ENCODE results near the gene UGT1A8. TPM values are rescaled to one million over a fixed set of nuclear protein-coding genes. Genes with fewer than 3 reads are reported as not detected.

Gene UGT1A8
- total and polyA plus RNA-seq, 2 donors (not counting 3 experiments of a cell fraction or from before 2014, with no cell fraction given), result not detected

- FAIRE-seq, result no peak
- no peak overlapping the region for H3K27ac ChIP-seq (ENCODE audit: insufficient read depth, low read depth, low read length)
- no peaks in the 10 kb centered on the region for H4K20me1 ChIP-seq (replicated peaks; ENCODE audit: control insufficient read depth, extremely low read depth, insufficient read depth, low read length)
- no peak for DNase-seq (ENCODE audit: low read depth, low spot score)
- intact Hi-C loops (cut with micrococcal nuclease) (no loop called here), dilution Hi-C loops (cut with MboI; ENCODE audit: extremely low pct_ligation_motif_present, low sequenced_read_pairs) (no loop called here)
- no peaks in the 10 kb centered on the region for H3K79me2 ChIP-seq (ENCODE audit: control insufficient read depth, insufficient read depth, low read length)
- ChIA-PET CTCF (no interaction called here), POLR2A (no interaction called here)
- no peak overlapping the region for H3K4me3 ChIP-seq (replicated peaks in 1 of 3; ENCODE audit: insufficient read depth in 1 of 3, low read depth in 1 of 3, low read length in 3 of 3)
- no peaks in the 10 kb centered on the region for H3K36me3 ChIP-seq (ENCODE audit: control insufficient read depth in 2 of 2, extremely low read depth in 1 of 2, insufficient read depth in 2 of 2, low read length in 2 of 2)
- TF ChIP-seq POLR2A (IDR thresholded peaks at IDR 0.05; ENCODE audit: low read depth, low read length) (no peak), POLR2AphosphoS5 (IDR thresholded peaks at IDR 0.05; ENCODE audit: insufficient read depth, low read depth, low read length) (no peak), MYC (IDR thresholded peaks at IDR 0.05; ENCODE audit: low read depth, low read length) (no peak), FOS (IDR thresholded peaks at IDR 0.05; ENCODE audit: borderline replicate concordance, insufficient read depth, low read length) (no peak), MAX (IDR thresholded peaks at IDR 0.05; ENCODE audit: insufficient read depth, insufficient read length) (no peak), JUN (IDR thresholded peaks at IDR 0.05; ENCODE audit: borderline replicate concordance, insufficient read depth, insufficient read length, low read depth) (no peak), GATA2 (IDR thresholded peaks at IDR 0.05; ENCODE audit: insufficient read depth, insufficient read length, low read depth, low read length) (no peak), EZH2 (IDR thresholded peaks at IDR 0.05; ENCODE audit: borderline replicate concordance, low read depth, low read length, severe bottlenecking) (no peak), CTCF (IDR thresholded peaks at IDR 0.05; ENCODE audit: extremely low read depth in 1 of 2, insufficient read depth in 1 of 2, low read depth in 1 of 2, low read length in 2 of 2) (no peak)
- no peaks in the 10 kb centered on the region for H3K9me1 ChIP-seq (replicated peaks; ENCODE audit: control insufficient read depth, extremely low read depth, insufficient read depth, low read length)
- no peak overlapping the region for H3K9ac ChIP-seq (replicated peaks; ENCODE audit: extremely low read depth, insufficient read depth, low read length)
- H2AFZ ChIP-seq (ENCODE audit: low read depth, low read length), result no peak overlapping the region
- no peaks in the 10 kb centered on the region for H3K9me3 ChIP-seq (replicated peaks; ENCODE audit: control insufficient read depth, insufficient read depth, low read length)
- no peaks in the 10 kb centered on the region for H3K27me3 ChIP-seq (ENCODE audit: control insufficient read depth in 2 of 2, insufficient read depth in 2 of 2, low read length in 2 of 2)
- no peak overlapping the region for H3K4me2 ChIP-seq (ENCODE audit: insufficient read depth, low read length)
- BruUV-seq (replicated peaks), result no TSS peak
- H3K4me1 ChIP-seq (ENCODE audit: control insufficient read depth, extremely low read depth, insufficient read depth, low read length), result no peaks in the 10 kb centered on the region
These were observed 11.8 kb upstream of the UGT1A8 start for GRCh38 chr2:233605680-233606079.

Measured in endothelial cell of umbilical vein (primary cell).